RWPE2 (cell line): ENCODE results near the gene REV1.

ENCODE experiments used
- ATAC-seq: fragments of 200-7000 bp; cut with Tn5 transposase; 3 replicates; pipeline ENCODE4 v1.9.1; 2021; ENCODE audit warnings: low read depth
- DNase-seq: peaks from one replicate; pipeline ENCODE4 v3.0.0-alpha.2; 2020; ENCODE audit warnings: low spot score
- H3K27ac ChIP-seq: fragments of 450-650 bp; 2 replicates; pipeline ENCODE4 v1.5.1; 2017; ENCODE audit warnings: mild to moderate bottlenecking; ENCODE audit not compliant: poor library complexity, severe bottlenecking
- H3K27me3 ChIP-seq: fragments of 250-450 bp; sonication (Bioruptor Pico); 2 replicates; pipeline ENCODE4 v1.5.1; 2021; ENCODE audit warnings: mild to moderate bottlenecking, moderate library complexity; ENCODE audit not compliant: insufficient read depth, poor library complexity, severe bottlenecking
- H3K36me3 ChIP-seq: fragments of 250-450 bp; sonication (Bioruptor Pico); 2 replicates; pipeline ENCODE4 v1.5.1; 2020; ENCODE audit warnings: low read depth, mild to moderate bottlenecking, moderate library complexity
- H3K4me1 ChIP-seq: fragments of 250-450 bp; sonication (Bioruptor Pico); 2 replicates; pipeline ENCODE4 v1.5.1; 2021; ENCODE audit warnings: mild to moderate bottlenecking, moderate library complexity; ENCODE audit not compliant: insufficient read depth, poor library complexity, severe bottlenecking
- H3K4me3 ChIP-seq: fragments of 250-450 bp; sonication (Bioruptor Pico); 2 replicates; pipeline ENCODE4 v1.5.1; 2021; ENCODE audit warnings: mild to moderate bottlenecking, moderate library complexity; ENCODE audit not compliant: severe bottlenecking
- H3K9me3 ChIP-seq: fragments of 250-450 bp; sonication (Bioruptor Pico); 2 replicates; pipeline ENCODE4 v1.5.1; 2021; ENCODE audit warnings: mild to moderate bottlenecking, moderate library complexity; ENCODE audit not compliant: severe bottlenecking
- CTCF ChIP-seq: fragments of 450-650 bp; IDR thresholded peaks from one replicate; pipeline ENCODE4 v1.5.1; 2017; ENCODE audit warnings: mild to moderate bottlenecking, moderate library complexity; ENCODE audit not compliant: poor library complexity, severe bottlenecking

REV1 gene

DNA sequence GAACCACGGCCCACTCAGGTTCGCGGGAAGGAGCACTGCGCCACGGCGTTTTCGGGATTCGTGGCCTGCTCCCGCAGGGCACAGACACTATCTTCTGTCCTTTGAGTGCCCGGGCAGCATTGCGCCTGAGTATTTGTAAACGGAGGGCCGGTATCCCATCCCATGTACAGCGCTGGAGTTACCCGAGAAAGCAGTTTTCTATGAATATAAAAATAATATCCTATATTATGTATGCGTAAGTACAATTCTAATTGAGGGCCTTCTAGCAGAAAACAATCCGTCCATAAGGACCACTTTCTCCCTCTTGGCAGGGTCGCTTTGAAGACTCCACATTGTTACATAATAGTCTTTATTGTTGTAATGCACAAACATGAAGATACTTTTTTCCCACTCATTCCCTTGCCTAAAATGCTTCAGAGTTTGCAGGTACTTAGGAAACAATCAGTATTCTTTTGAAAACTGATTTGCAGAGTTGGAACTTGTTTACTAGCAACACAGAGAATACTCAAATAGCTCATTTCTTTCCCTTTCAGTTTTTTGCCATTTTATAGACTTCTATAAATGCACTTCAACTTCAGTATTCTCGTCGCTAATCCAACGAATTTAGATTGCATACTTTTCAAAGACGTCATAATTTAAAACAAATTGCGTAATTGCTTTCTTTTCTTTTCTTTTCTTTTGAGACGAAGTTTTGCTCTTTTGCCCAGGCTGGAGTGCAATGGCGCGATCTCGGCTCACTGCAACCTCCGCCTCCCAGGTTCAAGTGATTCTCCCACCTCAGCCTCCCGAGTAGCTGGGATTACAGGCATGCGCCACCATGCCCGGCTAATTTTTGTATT, 1.0 kb upstream of the REV1 start:
- no peaks in the 10 kb centered on the region for H3K9me3 ChIP-seq
- peaks cover 19% of the 10 kb centered on the region for H3K4me1 ChIP-seq
- TF ChIP-seq CTCF = peak; percentile 65
- peak overlapping the region; percentile 57 for H3K4me3 ChIP-seq
- ATAC-seq = peak; percentile 3; the same call in 1 of the 3 replicates
- H3K36me3 ChIP-seq = peaks cover 10% of the 10 kb centered on the region
- H3K27ac ChIP-seq = peak overlapping the region; percentile 84
- no peaks in the 10 kb centered on the region for H3K27me3 ChIP-seq
- no peak for DNase-seq

DNA sequence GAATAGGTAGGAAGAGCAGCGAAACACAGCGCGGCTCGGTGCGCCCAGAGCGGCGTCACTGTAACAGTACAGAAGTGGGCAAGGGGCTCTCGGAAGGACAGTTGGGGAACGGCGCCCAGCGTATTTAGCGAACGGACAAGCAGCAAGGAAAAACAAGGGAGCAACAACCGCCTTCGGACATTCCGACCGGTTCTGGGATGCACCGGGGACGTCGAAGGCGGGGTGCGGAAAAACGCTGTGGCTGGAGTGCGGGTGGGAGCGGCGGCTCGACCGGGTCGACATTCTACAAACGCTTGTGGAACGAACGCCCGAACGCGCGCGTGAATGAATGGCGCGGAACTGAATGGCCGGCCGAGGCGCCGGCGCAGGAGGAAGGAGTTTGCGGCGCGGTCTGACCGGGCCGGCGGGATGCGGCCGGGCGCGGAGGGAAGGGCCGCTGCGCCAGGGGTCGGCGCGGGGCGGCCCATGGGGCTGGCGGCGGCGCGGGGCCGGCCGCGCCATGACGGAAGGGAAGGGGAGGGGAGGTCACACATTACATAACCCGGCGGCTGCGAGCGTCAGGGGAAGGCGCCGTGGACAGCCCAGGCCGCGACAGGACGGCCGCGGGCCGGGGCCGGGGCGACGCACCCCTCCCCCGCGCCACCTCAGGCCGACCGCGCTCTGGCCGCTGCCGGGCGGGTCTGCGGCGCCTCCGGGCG, 605 bp downstream of the REV1 start:
- ATAC-seq = peak; percentile 15; the same call in 2 of the 3 replicates
- peak overlapping the region; percentile 84 for H3K27ac ChIP-seq

DNA sequence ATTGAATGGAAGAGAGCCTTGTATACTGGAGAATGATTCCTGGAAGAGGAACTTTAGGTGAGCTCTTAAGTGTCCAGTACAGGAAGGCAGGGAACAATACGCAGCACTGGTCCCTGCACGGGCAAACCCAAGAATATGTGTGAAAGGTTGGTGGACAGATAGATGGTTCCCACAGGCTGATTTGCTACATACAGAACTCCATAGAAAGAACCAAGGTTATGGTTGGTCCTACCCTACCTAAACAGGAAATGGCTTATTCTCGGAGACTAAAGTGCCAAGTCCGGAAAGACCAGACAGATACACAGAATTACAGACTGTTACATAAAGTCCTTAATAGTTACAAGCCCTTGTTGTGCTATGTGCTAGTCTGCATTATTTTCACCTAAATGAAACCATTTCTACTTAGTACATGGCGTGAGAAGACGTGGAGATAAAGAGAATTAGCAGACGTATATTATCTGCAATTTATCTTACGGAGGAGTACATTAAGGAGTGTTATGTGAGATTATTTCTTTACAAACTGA, 1.2 kb downstream of the REV1 start:
- DNase-seq = no peak
- TF ChIP-seq CTCF = no peak
- H3K9me3 ChIP-seq = no peaks in the 10 kb centered on the region
- no peaks in the 10 kb centered on the region for H3K27me3 ChIP-seq
- H3K4me3 ChIP-seq = peak overlapping the region; percentile 57
- H3K36me3 ChIP-seq = peaks cover 16% of the 10 kb centered on the region
- peaks cover 41% of the 10 kb centered on the region for H3K4me1 ChIP-seq
- peak overlapping the region; percentile 84 for H3K27ac ChIP-seq
- peak; percentile 19 for ATAC-seq

More for the DNA sequence above, 605 bp downstream of the REV1 start:
- peaks cover 35% of the 10 kb centered on the region for H3K4me1 ChIP-seq
- H3K36me3 ChIP-seq = peaks cover 16% of the 10 kb centered on the region
- no peak for DNase-seq
- peak overlapping the region; percentile 57 for H3K4me3 ChIP-seq
- TF ChIP-seq CTCF = no peak
- no peaks in the 10 kb centered on the region for H3K9me3 ChIP-seq
- H3K27me3 ChIP-seq = no peaks in the 10 kb centered on the region

DNA sequence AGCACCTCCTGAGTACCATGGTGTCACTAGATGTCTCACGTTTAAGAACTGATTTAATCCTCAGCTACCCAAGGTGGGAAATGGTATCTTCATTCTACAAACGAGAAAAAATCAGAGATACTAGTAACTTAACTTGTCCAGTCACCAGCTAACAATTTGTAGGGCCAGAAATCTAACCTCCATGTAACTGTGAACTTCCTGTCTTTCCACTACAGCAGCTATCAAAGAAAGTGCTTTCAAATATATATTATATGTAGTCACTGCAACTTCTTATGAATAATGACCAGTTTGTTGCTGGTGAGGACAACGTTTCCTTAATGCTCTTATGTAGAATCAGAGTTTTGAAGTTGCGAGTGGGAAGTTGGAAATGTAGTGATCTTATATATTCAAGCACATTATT, 1.9 kb downstream of the REV1 start:
- Histone ChIP-seq H3K4me1 (peaks cover 42% of the 10 kb centered on the region), H3K4me3 (peak overlapping the region; percentile 57), H3K36me3 (peaks cover 16% of the 10 kb centered on the region), H3K27me3 (no peaks in the 10 kb centered on the region), H3K9me3 (no peaks in the 10 kb centered on the region), H3K27ac (peak overlapping the region; percentile 84)
- no peak for TF ChIP-seq CTCF
- ATAC-seq (no peak), DNase-seq (no peak)
